Prostate gland (tissue), 2 donors: ENCODE results near the gene SPATS1.

Source experiments
- CTCF ChIP-seq, 4 experiments: fragments of 200-600 bp in 2 of 4; fragments of 450-650 bp in 2 of 4; sonication (generic) in 2 of 4; IDR thresholded peaks; 1 replicate in 3 of 4; 2 replicates in 1 of 4; pipeline ENCODE4 v1.5.1; 2016 to 2019; ENCODE audit warnings: antibody characterized with exemption in 4 of 4, mild to moderate bottlenecking in 2 of 4, moderate library complexity in 2 of 4
- POLR2A ChIP-seq: fragments of 450-650 bp; IDR thresholded peaks from one replicate; pipeline ENCODE4 v1.6.1; 2016; ENCODE audit warnings: antibody characterized with exemption, mild to moderate bottlenecking
- POLR2AphosphoS5 ChIP-seq: sonication (generic); formaldehyde crosslinking; IDR thresholded peaks from one replicate; pipeline ENCODE4 v1.6.1; 2017; ENCODE audit warnings: antibody characterized with exemption

- TF ChIP-seq POLR2AphosphoS5 (no peak), CTCF (IDR thresholded peaks at IDR 0.05) (no peak), POLR2A (no peak)
Measured at GRCh38 chr6:44321210-44321609, 21.2 kb upstream of the SPATS1 start.
